ENCODE results near the gene PSMB8. TPM values are rescaled to one million over a fixed set of nuclear protein-coding genes. Genes with fewer than 3 reads are reported as not detected.

Gene PSMB8
- total and polyA plus RNA-seq, 2 of the 8 experiments (the other 6 are each of a cell fraction or from before 2014, with no cell fraction given), result 18.4 to 43.0 TPM

GRCh38 chr6:32827025-32827424 lies 16.8 kb downstream of the PSMB8 start:
- Histone ChIP-seq H3K79me1 (ENCODE audit: low read depth, low read length) (no peaks in the 10 kb centered on the region), H3K9ac (replicated peaks in 1 of 4; ENCODE audit: extremely low read depth in 1 of 4, low read depth in 3 of 4, low read length in 3 of 4) (no peak overlapping the region), H2AFZ (ENCODE audit: low read length) (no peak overlapping the region), H3K14ac (ENCODE audit: insufficient read length) (no peak overlapping the region), H3K4me2 (ENCODE audit: insufficient read depth in 1 of 2, low read depth in 2 of 2, low read length in 2 of 2) (no peak overlapping the region), H3K79me2 (ENCODE audit: control insufficient read depth in 1 of 2, insufficient read depth in 2 of 2, low read length in 2 of 2) (no peaks in the 10 kb centered on the region), H4K5ac (ENCODE audit: insufficient read length, low read depth, low read length) (no peak overlapping the region), H3K4ac (replicated peaks; ENCODE audit: insufficient read length, low read depth, low read length) (no peak overlapping the region), H3K23me2 (ENCODE audit: low read depth, low read length) (no peaks in the 10 kb centered on the region; the same call in 1 of the 2 replicates), H4K91ac (replicated peaks; ENCODE audit: insufficient read length, low read length) (no peak overlapping the region), H2BK12ac (ENCODE audit: low read depth, low read length) (no peak overlapping the region), H3K4me3 (ENCODE audit: extremely low read depth in 1 of 4, insufficient read depth in 2 of 4, low read depth in 3 of 4, low read length in 4 of 4) (no peak overlapping the region), H3K27ac (ENCODE audit: low read depth, low read length) (no peak overlapping the region), H2BK120ac (replicated peaks; ENCODE audit: low read depth, low read length) (no peak overlapping the region), H2BK5ac (ENCODE audit: low read depth, low read length) (no peak overlapping the region), H2BK15ac (ENCODE audit: low read length) (no peak overlapping the region), H3K23ac (ENCODE audit: insufficient read length) (no peak overlapping the region), H2BK20ac (ENCODE audit: low read length) (no peak overlapping the region), H3K27me3 (replicated peaks in 1 of 4; ENCODE audit: control insufficient read depth in 3 of 4, extremely low read depth in 1 of 4, insufficient read depth in 3 of 4, low read length in 3 of 4) (no peaks in the 10 kb centered on the region), H3K56ac (replicated peaks; ENCODE audit: insufficient read length, low read depth, low read length) (no peak overlapping the region), H3K4me1 (replicated peaks in 1 of 4; ENCODE audit: control insufficient read depth in 3 of 4, insufficient read depth in 4 of 4, low read length in 3 of 4) (peaks cover 0 to 4% (median 0%) of the 10 kb centered on the region in 4 experiments; a peak in 1 of 7 replicates), H3K36me3 (ENCODE audit: control insufficient read depth in 2 of 4, insufficient read depth in 4 of 4, low read length in 3 of 4) (peaks cover 0 to 2% (median 0%) of the 10 kb centered on the region in 4 experiments; a peak in 4 of 8 replicates), H4K8ac (ENCODE audit: extremely low read depth, insufficient read depth, low read length) (no peak overlapping the region), H3K9me3 (ENCODE audit: insufficient read depth in 2 of 2, low read depth in 1 of 2, low read length in 1 of 2) (no peaks in the 10 kb centered on the region), H2AK5ac (ENCODE audit: low read depth, low read length) (no peak overlapping the region), H4K20me1 (replicated peaks in 1 of 2; ENCODE audit: control insufficient read depth in 1 of 2, insufficient read depth in 2 of 2, low read length in 2 of 2) (no peaks in the 10 kb centered on the region), H3K18ac (ENCODE audit: extremely low read depth, low read length) (no peak overlapping the region)
- DNase-seq (ENCODE audit: low read depth in 1 of 2, low spot score in 2 of 2) (no peak), FAIRE-seq (no peak)
- POLR2A ChIA-PET (ENCODE audit: partially characterized antibody), result interaction anchor here (4.1 to 5.4 kb wide), 2 partner anchors 11 to 143 kb away, joined by 13 to 21 read pairs; partner anchors contain the start of gene TAP2
- WGBS, 2 experiments (ENCODE audit: extremely low coverage in 1 of 2, insufficient coverage in 1 of 2, insufficient read length in 1 of 2, insufficient replicate concordance in 2 of 2, low coverage in 1 of 2, low lambda C conversion rate in 2 of 2, missing lambda C conversion rate in 1 of 2), result 88% methylated on average over 3 of the region's 3 CpGs; no CpG with 5 or more reads in 1 of the 2 experiments
- no peak for TF ChIP-seq BRCA1 (IDR thresholded peaks at IDR 0.05; ENCODE audit: low read depth, low read length)
- TF ChIP-seq POU5F1 (IDR thresholded peaks at IDR 0.05; ENCODE audit: low read depth, low read length), result no peak
- TF ChIP-seq JUND (IDR thresholded peaks at IDR 0.05; ENCODE audit: low read length), result no peak
- TF ChIP-seq SIRT6 (IDR thresholded peaks at IDR 0.05; ENCODE audit: low read length), result no peak
- no peak for TF ChIP-seq POLR2A (IDR thresholded peaks at IDR 0.05; ENCODE audit: control extremely low read depth in 1 of 2, low read depth in 2 of 2, low read length in 2 of 2)
- TF ChIP-seq RAD21 (IDR thresholded peaks at IDR 0.05 in 1 of 2, conservative IDR thresholded peaks at IDR 0.05 in 1 of 2; ENCODE audit: low read depth in 2 of 2, low read length in 2 of 2), result no peak
- no peak for TF ChIP-seq HDAC2 (IDR thresholded peaks at IDR 0.05; ENCODE audit: borderline replicate concordance in 1 of 2, low read depth in 2 of 2, low read length in 2 of 2)
- no peak for TF ChIP-seq EZH2 (IDR thresholded peaks at IDR 0.05; ENCODE audit: low read depth, low read length, severe bottlenecking)
- TF ChIP-seq CBX8 (IDR thresholded peaks at IDR 0.05; ENCODE audit: borderline replicate concordance, low read depth, low read length), result no peak
- CTCF ChIA-PET (ENCODE audit: partially characterized antibody), result interaction anchor here (0.6 to 6.8 kb wide), 13 partner anchors 11 to 157 kb away, joined by 3 to 63 read pairs (median 6); partner anchors contain the start of gene TAP2
